AG04449 (cell line): Measurements from ENCODE around the gene NEU1.

Experiments used
- CTCF ChIA-PET: fragments of 350-600 bp; formaldehyde crosslinking; extraction: SDS; loops from one replicate; lab custom pipeline; 2021; ENCODE audit warnings: antibody characterized with exemption; lab: Yijun Ruan, JAX
- POLR2A ChIA-PET: fragments of 400-600, 350-600 bp; formaldehyde crosslinking; extraction: SDS; loops from one replicate; lab custom pipeline; 2020; ENCODE audit warnings: antibody characterized with exemption, inconsistent platforms; lab: Yijun Ruan, JAX
- DNase-seq: peaks from one replicate; pipeline ENCODE4 v3.0.0-alpha.2; 2010; ENCODE audit warnings: low read depth, low spot score
- H3K4me3 ChIP-seq: 2 replicates; pipeline ENCODE4 v1.5.1; 2011; ENCODE audit warnings: low read depth, mild to moderate bottlenecking, control low read depth, low read length
- TF ChIP-seq, protein P1 (sequence below): IDR thresholded peaks from one replicate; pipeline ENCODE4 v1.5.1; 2011; ENCODE audit warnings: mild to moderate bottlenecking, moderate library complexity, low read length, control low read depth, inconsistent platforms; ENCODE audit not compliant: insufficient read depth; ENCODE audit errors: missing control alignments

The NEU1 gene

DNA sequence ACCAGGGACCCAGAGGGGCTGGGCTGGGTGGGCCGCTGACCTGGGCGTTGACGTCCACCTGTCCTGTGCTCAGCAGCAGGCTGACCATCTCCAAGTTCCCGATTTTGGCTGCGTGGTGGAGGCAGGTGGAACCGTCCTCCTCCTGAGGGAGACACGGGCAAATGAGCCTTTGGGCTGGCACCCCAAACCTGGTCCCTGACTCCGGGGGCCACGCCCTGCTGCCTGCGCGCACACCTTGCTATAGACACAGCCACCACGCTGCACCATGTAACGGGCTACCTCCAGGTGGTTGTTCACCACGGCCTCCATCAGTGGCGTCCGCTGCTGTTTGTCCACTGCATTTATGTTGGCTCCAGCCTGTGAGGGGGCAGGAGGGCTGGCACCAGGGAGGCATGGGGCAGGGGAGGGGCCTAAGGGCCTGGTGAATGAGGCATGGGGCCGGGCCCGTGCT, 23.9 kb upstream of the NEU1 start:
- TF ChIP-seq, protein P1, sequence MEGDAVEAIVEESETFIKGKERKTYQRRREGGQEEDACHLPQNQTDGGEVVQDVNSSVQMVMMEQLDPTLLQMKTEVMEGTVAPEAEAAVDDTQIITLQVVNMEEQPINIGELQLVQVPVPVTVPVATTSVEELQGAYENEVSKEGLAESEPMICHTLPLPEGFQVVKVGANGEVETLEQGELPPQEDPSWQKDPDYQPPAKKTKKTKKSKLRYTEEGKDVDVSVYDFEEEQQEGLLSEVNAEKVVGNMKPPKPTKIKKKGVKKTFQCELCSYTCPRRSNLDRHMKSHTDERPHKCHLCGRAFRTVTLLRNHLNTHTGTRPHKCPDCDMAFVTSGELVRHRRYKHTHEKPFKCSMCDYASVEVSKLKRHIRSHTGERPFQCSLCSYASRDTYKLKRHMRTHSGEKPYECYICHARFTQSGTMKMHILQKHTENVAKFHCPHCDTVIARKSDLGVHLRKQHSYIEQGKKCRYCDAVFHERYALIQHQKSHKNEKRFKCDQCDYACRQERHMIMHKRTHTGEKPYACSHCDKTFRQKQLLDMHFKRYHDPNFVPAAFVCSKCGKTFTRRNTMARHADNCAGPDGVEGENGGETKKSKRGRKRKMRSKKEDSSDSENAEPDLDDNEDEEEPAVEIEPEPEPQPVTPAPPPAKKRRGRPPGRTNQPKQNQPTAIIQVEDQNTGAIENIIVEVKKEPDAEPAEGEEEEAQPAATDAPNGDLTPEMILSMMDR, result no peak
- ChIA-PET CTCF (interaction anchor here (1.8 to 4.8 kb wide), 3 partner anchors 10 to 65 kb away, joined by 9 to 44 read pairs (median 26); no protein-coding TSS in a partner anchor), POLR2A (no interaction called here)
- no peak overlapping the region for H3K4me3 ChIP-seq
- no peak for DNase-seq

DNA sequence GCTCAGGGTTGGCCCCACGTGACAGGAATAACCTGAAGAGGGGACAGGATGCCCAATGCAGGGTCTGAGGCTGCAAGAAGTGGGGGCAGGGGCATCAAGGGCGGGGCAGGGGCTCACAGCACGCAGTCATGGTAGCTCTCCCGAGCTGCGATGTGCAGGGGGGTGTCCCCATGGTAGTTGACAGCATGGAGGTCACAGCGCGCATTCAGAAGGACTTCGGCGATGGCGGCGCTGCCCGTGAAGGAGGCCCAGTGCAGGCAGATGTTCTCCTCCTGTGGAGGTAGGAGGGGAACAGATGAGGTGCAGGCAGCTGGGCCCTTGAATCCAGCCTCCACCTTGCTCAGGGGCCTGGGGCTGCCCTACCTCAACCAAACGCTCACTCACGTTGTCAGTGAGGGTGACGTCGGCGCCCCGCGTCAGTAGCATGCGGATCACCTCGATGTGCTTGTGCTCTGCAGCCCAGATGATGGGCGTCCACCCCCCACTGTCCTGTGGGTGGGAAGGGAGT, 22.0 kb upstream of the NEU1 start:
- TF ChIP-seq, protein P1, result no peak
- no peak overlapping the region for H3K4me3 ChIP-seq
- POLR2A ChIA-PET, result no interaction called here
- CTCF ChIA-PET, result interaction anchor here (1.2 to 2.4 kb wide), 4 partner anchors 9 to 68 kb away, joined by 4 to 10 read pairs (median 6); no protein-coding TSS in a partner anchor
- DNase-seq, result no peak

DNA sequence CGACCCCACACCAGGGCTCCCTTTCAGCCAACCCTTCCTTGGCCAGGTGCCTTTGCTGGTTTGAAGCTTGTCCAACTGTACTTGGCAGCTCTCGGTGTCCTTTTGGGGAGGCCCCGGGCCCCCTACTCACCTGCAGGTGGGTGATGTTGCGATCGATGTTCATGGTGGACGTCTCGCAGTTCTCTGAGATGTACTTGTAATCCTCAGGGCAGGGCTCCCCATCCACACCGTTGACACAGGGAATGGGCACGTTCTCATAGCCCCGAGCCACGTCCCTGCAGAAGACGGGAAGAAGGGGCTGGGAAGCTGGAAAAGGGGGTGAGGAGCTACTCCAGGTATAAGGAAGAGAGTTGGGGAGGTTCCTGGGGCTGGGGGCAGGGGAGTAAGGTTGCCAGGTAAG, 21.1 kb upstream of the NEU1 start:
- DNase-seq, result no peak
- TF ChIP-seq, protein P1, result no peak
- CTCF ChIA-PET, result interaction anchor here (1.4 to 2.4 kb wide), 4 partner anchors 8 to 69 kb away, joined by 6 to 10 read pairs (median 6); no protein-coding TSS in a partner anchor
- POLR2A ChIA-PET, result no interaction called here
- no peak overlapping the region for H3K4me3 ChIP-seq

DNA sequence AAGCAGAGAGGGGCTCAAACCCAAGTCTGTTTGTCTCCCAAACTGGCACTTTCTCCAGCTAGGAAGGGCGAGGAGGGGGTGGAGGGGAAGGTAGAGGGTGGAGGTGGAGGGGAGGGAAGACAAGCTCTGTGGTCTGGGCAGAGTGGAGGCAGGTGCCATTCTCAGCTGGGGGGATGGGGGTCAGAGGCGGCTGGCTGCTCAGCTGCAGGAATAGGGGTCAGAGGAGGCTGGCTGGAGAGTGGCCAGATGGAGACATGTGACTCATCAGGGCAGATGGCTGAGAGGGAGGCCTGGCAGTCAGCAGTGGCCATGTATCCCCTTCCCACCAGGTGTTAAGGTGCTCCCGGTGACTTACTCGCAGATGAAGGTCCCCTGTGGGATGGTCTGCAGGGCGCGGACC, 19.7 kb upstream of the NEU1 start:
- CTCF ChIA-PET, result interaction anchor here (2.4 kb wide), 1 partner anchor 70 kb away, joined by 10 read pairs; no protein-coding TSS in a partner anchor

DNA sequence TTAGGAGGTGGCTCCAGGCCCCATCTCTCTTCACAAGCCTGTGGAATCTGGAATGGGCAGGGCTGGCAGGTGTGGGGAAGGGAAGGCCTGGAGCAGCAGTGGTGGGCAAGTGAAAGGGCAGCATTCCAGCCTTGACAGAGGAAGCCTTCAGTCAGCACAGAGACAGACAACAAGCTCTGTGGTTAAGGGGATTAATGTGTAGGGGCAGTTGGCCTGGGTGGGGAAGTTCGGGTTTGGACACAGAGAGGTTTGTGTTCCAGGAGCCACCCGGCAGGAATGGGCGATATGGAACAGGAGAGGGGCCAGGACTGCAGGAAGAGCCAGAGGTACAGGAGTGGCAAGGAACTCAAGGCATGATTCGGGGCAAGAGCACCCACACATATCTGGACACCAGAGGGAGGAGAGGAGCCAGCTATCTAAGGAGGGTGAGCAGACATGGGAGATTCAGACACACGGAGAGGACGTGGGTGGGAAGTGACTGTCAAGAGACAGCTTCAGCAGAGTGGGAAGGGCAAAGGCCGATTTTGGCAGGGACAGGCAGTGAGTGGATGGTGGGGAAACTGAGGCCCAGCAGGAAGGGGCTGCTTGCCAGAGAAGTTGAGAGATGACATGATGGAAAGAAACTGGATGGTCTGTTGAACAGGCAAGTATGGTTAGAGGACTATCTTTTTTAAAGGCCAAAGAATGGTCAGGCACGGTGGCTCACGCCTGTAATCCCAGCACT, 18.7 kb upstream of the NEU1 start:
- TF ChIP-seq, protein P1, result no peak
- ChIA-PET CTCF (interaction anchor here (0.7 to 3.0 kb wide), 5 partner anchors 8 to 75 kb away, joined by 3 to 15 read pairs (median 3); partner anchors contain the start of gene NEU1), POLR2A (interaction anchor here (1.2 kb wide), 1 partner anchor 17 kb away, joined by 4 read pairs; no protein-coding TSS in a partner anchor)
- no peak overlapping the region for H3K4me3 ChIP-seq
- DNase-seq, result no peak

More for the DNA sequence above, 19.7 kb upstream of the NEU1 start:
- H3K4me3 ChIP-seq, result no peak overlapping the region
- TF ChIP-seq, protein P1, result no peak
- POLR2A ChIA-PET, result interaction anchor here (1.2 kb wide), 1 partner anchor 16 kb away, joined by 4 read pairs; no protein-coding TSS in a partner anchor
- no peak for DNase-seq

DNA sequence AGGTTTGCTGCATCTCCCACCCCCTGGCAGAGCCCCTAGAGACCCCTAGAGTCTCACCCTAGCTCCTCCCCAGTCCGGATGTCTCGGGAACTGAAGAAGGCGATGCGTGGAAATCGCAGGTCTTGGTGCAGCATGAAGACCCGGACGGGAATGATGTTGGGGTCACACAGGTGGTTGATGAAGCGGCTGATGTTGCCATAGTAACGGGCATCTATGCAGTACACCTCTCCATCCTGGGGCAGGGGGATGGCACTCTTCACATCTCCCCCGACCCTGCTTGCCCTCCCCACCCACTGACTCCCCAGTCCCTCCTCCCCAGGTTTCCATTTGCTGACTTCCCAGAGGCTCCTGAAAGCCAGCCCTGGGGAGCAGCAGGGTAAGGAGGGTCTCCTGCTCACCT, 18.0 kb upstream of the NEU1 start:
- no peak overlapping the region for H3K4me3 ChIP-seq
- ChIA-PET CTCF (interaction anchor here (0.8 to 3.0 kb wide), 5 partner anchors 9 to 72 kb away, joined by 3 to 15 read pairs (median 3); partner anchors contain the start of gene NEU1), POLR2A (no interaction called here)
- TF ChIP-seq, protein P1, result no peak
- no peak for DNase-seq
